ENCODE measurements around the gene DRD4. TPM values are rescaled to one million over a fixed set of nuclear protein-coding genes. Genes with fewer than 3 reads are reported as not detected.

Gene DRD4
- total and polyA plus RNA-seq, 5 donors, result 0.14 to 1.0 (median 0.28) TPM; not detected in 1

GRCh38 chr11:616320-617198 lies 20.5 kb upstream of the DRD4 start:
- ATAC-seq (no peak), DNase-seq (peak in 2 of 3 donors; percentile 77 to 78)
- Histone ChIP-seq H3K4me3 (ENCODE audit: low read length) (no peak overlapping the region), H3K27me3 (ENCODE audit: control insufficient read depth, insufficient read depth) (no peaks in the 10 kb centered on the region), H3K27ac (ENCODE audit: low read length) (peak overlapping the region; percentile 16), H3K4me1 (ENCODE audit: control insufficient read depth, insufficient read depth, low read length) (no peaks in the 10 kb centered on the region), H3K9me3 (ENCODE audit: control insufficient read depth, low read length) (no peaks in the 10 kb centered on the region)
- intact Hi-C loops (cut with DNase I), result no loop called here
- 86% methylated on average over 39 of the region's 39 CpGs for WGBS

- Histone ChIP-seq H3K27ac (ENCODE audit: low read length) (no peak overlapping the region), H3K27me3 (ENCODE audit: control insufficient read depth, insufficient read depth) (no peaks in the 10 kb centered on the region), H3K4me1 (ENCODE audit: control insufficient read depth, insufficient read depth, low read length) (no peaks in the 10 kb centered on the region), H3K4me3 (ENCODE audit: low read length) (no peak overlapping the region), H3K9me3 (ENCODE audit: control insufficient read depth, low read length) (no peaks in the 10 kb centered on the region)
- peak in 1 of 3 donors; percentile 77 for DNase-seq
- WGBS, result 93% methylated on average over 57 of the region's 57 CpGs
- intact Hi-C loops (cut with DNase I), result no loop called here
- no peak for ATAC-seq
These were observed 19.7 kb upstream of the DRD4 start for GRCh38 chr11:617199-617911.

GRCh38 chr11:617912-618682 lies 19.0 kb upstream of the DRD4 start:
- intact Hi-C loops (cut with DNase I), result no loop called here

DNA sequence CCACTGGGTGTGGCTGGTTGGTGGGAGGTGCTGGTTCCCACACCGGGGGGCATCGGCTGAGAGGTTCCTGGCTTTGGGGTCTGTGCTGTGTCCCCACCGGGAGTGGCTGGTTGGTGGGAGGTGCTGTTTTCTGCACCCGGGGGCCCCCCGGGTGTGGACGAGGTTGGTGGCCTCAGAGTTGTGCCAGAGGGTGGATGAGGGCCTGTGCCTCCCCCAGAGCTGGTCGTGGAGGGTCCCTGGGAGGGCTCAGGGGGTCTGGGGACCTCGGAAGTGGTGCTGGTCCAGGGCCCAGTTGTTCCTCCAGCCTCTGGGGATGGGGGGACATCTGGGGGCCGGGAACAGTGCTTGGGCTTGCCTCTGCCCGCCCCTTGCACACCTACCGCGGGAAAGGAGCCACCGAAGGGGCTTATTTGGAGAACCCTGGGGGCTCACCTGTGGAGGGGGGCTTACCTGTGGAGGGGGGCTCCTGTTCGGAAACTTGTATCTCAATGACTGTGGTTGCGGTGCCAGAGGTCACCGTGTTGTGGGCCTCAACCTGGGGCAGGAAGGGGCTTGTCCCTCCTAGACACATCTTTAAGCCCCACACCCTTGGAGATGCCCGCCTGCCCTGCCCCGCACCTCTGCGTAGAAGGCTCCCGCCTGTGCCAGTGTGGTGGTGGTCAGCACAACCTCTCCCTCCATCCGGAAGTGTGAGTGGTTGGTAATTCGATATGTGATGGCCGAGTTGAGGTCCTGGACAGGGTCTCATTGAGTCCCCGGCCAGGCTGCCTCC lies 18.0 kb upstream of the DRD4 start:
- peak in 1 of 3 donors; percentile 53 for DNase-seq
- Histone ChIP-seq H3K27ac (ENCODE audit: low read length) (no peak overlapping the region), H3K27me3 (ENCODE audit: control insufficient read depth, insufficient read depth) (no peaks in the 10 kb centered on the region), H3K9me3 (ENCODE audit: control insufficient read depth, low read length) (no peaks in the 10 kb centered on the region), H3K4me3 (ENCODE audit: low read length) (no peak overlapping the region), H3K4me1 (ENCODE audit: control insufficient read depth, insufficient read depth, low read length) (no peaks in the 10 kb centered on the region)
- intact Hi-C loops (cut with DNase I), result no loop called here
- ATAC-seq, result no peak
- WGBS, result 92% methylated on average over 24 of the region's 24 CpGs

More at GRCh38 chr11:617912-618682, 19.0 kb upstream of the DRD4 start:
- no peak overlapping the region for H3K27ac ChIP-seq (ENCODE audit: low read length)
- no peak for ATAC-seq
- peak in 1 of 3 donors; percentile 64 for DNase-seq
- 95% methylated on average over 25 of the region's 25 CpGs for WGBS
- H3K4me3 ChIP-seq (ENCODE audit: low read length), result no peak overlapping the region
- H3K9me3 ChIP-seq (ENCODE audit: control insufficient read depth, low read length), result no peaks in the 10 kb centered on the region
- H3K27me3 ChIP-seq (ENCODE audit: control insufficient read depth, insufficient read depth), result no peaks in the 10 kb centered on the region
- no peaks in the 10 kb centered on the region for H3K4me1 ChIP-seq (ENCODE audit: control insufficient read depth, insufficient read depth, low read length)

- intact Hi-C loops (cut with DNase I), result no loop called here
- DNase-seq (peak in 2 of 3 donors; percentile 62 to 64), ATAC-seq (no peak)
- no peaks in the 10 kb centered on the region for H3K27me3 ChIP-seq (ENCODE audit: control insufficient read depth, insufficient read depth)
- no peak overlapping the region for H3K4me3 ChIP-seq (ENCODE audit: low read length)
- no peak overlapping the region for H3K27ac ChIP-seq (ENCODE audit: low read length)
- H3K9me3 ChIP-seq (ENCODE audit: control insufficient read depth, low read length), result no peaks in the 10 kb centered on the region
- 93% methylated on average over 22 of the region's 22 CpGs for WGBS
- no peaks in the 10 kb centered on the region for H3K4me1 ChIP-seq (ENCODE audit: control insufficient read depth, insufficient read depth, low read length)
These were observed 17.4 kb upstream of the DRD4 start for GRCh38 chr11:619628-620050.

- no peaks in the 10 kb centered on the region for H3K4me1 ChIP-seq (ENCODE audit: control insufficient read depth, insufficient read depth, low read length)
- WGBS, result 92% methylated on average over 13 of the region's 13 CpGs
- H3K27ac ChIP-seq (ENCODE audit: low read length), result no peak overlapping the region
- intact Hi-C loops (cut with DNase I), result no loop called here
- no peaks in the 10 kb centered on the region for H3K27me3 ChIP-seq (ENCODE audit: control insufficient read depth, insufficient read depth)
- H3K4me3 ChIP-seq (ENCODE audit: low read length), result no peak overlapping the region
- no peak for ATAC-seq
- peak in 1 of 3 donors; percentile 47 for DNase-seq
- H3K9me3 ChIP-seq (ENCODE audit: control insufficient read depth, low read length), result no peaks in the 10 kb centered on the region
These were observed 16.9 kb upstream of the DRD4 start for GRCh38 chr11:620201-620600.

DNA sequence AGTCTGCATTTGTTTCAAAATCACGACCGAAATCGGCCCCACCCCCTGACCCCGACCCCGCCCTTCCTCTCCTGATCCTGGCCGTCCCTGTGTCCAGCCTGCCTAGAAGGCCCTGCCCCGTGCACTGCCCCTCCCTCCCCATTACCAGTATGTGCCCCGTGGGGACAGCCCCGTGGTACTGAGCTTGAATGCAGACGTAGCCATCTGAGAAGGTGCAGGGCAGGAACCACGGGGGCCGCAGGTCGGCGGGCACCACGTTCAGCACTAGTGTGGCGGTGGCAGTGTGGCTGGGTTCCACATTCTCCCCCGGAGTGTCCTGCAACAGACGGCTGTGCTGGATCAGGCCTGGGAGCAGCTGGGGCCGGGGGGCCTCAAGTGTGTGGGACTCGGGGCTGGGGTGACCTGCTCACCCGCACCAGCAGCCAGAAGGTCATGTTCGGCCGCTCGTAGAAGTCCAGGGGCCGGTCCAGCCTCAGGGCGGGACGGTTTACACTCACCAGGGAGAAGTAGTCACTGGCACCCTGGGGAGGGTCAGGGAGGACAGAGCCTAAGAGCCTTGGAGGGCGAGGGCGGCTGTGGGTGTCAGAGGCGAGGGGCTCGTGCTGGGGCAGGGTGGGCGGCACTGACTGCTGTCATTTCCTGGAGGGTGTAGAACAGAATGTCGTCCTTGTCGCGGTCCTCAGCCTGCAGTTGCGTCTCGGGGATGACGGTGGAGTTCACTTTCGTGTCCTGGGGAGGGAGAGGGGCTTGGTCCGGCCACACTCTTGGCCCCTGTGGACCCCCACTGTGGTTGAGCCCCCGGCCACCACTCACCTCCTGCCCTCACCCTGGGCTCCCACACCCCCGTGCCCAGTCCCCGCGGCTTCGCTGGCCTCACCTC lies 15.9 kb upstream of the DRD4 start:
- H3K4me1 ChIP-seq (ENCODE audit: control insufficient read depth, insufficient read depth, low read length), result no peaks in the 10 kb centered on the region
- peak in 1 of 3 donors; percentile 60 for DNase-seq
- ATAC-seq, result no peak
- WGBS, result 66% methylated on average over 45 of the region's 45 CpGs
- intact Hi-C loops (cut with DNase I), result no loop called here
- no peak overlapping the region for H3K4me3 ChIP-seq (ENCODE audit: low read length)
- H3K27me3 ChIP-seq (ENCODE audit: control insufficient read depth, insufficient read depth), result no peaks in the 10 kb centered on the region
- no peak overlapping the region for H3K27ac ChIP-seq (ENCODE audit: low read length)
- H3K9me3 ChIP-seq (ENCODE audit: control insufficient read depth, low read length), result no peaks in the 10 kb centered on the region

- Histone ChIP-seq H3K4me1 (ENCODE audit: control insufficient read depth, insufficient read depth, low read length) (no peaks in the 10 kb centered on the region), H3K9me3 (ENCODE audit: control insufficient read depth, low read length) (no peaks in the 10 kb centered on the region), H3K4me3 (ENCODE audit: low read length) (no peak overlapping the region), H3K27ac (ENCODE audit: low read length) (no peak overlapping the region), H3K27me3 (ENCODE audit: control insufficient read depth, insufficient read depth) (no peaks in the 10 kb centered on the region)
- 82% methylated on average over 27 of the region's 27 CpGs for WGBS
- intact Hi-C loops (cut with DNase I), result no loop called here
- ATAC-seq (no peak), DNase-seq (peak in 2 of 3 donors; percentile 43 to 47)
These were observed 15.2 kb upstream of the DRD4 start for GRCh38 chr11:621838-622237.

DNA sequence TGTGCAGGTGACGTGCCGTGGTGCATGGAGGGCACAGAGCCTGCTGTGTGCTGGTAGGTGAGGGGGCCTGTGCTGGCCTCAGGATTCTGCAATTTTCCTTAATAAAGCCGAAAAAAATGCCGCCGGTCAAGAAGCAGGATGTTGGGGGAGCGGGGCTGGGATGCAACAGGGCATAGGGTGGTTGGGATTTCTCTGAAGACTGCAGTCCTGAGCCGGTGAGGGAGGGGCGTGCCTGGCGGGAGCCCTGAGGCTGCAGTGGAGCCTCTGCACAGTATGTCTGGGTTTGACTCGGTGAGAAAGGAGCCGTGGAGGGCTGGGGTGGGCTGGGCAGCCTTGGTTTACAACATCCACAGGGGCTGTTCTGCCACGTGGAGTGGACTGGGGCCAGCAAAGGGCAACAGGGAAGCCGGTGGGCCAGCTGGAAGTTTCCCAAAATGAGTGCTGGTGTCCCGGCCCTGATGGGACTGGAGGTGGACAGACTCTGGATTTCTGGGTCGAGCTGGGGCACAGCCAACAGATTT lies 13.7 kb upstream of the DRD4 start:
- intact Hi-C loops (cut with DNase I), result no loop called here
- 81% methylated on average over 15 of the region's 15 CpGs for WGBS
- no peaks in the 10 kb centered on the region for H3K4me1 ChIP-seq (ENCODE audit: control insufficient read depth, insufficient read depth, low read length)
- no peaks in the 10 kb centered on the region for H3K9me3 ChIP-seq (ENCODE audit: control insufficient read depth, low read length)
- ATAC-seq, result no peak
- no peak overlapping the region for H3K4me3 ChIP-seq (ENCODE audit: low read length)
- H3K27ac ChIP-seq (ENCODE audit: low read length), result no peak overlapping the region
- peak in 1 of 3 donors; percentile 47 for DNase-seq
- no peaks in the 10 kb centered on the region for H3K27me3 ChIP-seq (ENCODE audit: control insufficient read depth, insufficient read depth)

Measured in right cardiac atrium (tissue), 5 donors.